Measurements from ENCODE around the gene POU2F3. TPM values are rescaled to one million over a fixed set of nuclear protein-coding genes. Genes with fewer than 3 reads are reported as not detected.
A peak's percentile ranks its signal among the peaks of the same experiment; 100 is the strongest.

Gene POU2F3
- polyA plus RNA-seq, 1 experiment: not detected

DNA sequence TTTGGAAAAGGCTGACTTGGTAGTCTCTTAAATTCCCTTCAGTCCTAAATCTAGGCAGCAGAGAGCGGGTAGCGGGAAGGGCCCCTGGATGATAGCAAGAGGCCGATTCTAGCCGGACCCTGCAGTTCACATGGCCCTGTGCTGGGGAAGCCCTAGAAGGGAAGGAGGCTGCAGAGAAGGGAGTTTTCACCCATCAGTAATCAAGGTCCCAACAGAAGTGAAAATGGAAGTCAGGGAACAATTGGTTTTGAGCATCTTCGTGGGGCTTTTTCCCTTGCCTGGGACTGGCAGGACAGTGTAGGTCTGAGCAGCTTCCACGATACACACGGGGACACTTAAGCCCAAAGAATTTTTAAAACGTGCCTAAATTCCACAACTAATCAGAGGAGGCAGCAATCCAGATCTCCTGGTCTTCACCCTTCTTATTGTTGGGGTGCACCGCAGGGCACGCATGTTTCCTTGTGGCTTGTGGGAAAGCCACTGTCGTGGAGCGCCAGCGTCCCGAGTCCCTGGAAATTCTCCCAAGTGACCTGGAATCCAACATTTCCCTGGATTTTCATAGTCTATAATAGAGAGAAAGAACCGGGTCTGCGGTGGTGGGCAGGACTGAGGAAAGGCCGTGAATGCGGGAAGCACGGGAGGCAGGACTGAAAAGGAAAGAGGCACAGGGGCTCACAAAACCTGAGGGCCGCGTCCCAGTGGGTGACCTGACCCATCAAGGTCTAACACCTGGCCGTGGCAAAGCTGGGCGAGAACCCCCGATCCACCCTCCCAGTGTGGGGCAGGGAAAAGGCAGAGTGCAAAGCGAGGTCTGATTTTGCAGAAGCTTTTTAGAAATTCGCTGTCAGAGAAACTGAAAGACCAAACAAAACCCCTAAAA is 30.0 kb upstream of the POU2F3 start:
- POLR2A ChIA-PET: no interaction called here
- H3K27ac ChIP-seq (ENCODE audit: low read depth, low read length): peak overlapping the region; percentile 95
- TF ChIP-seq, protein P1, sequence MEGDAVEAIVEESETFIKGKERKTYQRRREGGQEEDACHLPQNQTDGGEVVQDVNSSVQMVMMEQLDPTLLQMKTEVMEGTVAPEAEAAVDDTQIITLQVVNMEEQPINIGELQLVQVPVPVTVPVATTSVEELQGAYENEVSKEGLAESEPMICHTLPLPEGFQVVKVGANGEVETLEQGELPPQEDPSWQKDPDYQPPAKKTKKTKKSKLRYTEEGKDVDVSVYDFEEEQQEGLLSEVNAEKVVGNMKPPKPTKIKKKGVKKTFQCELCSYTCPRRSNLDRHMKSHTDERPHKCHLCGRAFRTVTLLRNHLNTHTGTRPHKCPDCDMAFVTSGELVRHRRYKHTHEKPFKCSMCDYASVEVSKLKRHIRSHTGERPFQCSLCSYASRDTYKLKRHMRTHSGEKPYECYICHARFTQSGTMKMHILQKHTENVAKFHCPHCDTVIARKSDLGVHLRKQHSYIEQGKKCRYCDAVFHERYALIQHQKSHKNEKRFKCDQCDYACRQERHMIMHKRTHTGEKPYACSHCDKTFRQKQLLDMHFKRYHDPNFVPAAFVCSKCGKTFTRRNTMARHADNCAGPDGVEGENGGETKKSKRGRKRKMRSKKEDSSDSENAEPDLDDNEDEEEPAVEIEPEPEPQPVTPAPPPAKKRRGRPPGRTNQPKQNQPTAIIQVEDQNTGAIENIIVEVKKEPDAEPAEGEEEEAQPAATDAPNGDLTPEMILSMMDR (IDR thresholded peaks at IDR 0.05; ENCODE audit: low read depth, low read length): no peak
- CTCF ChIA-PET: no interaction called here
- H3K4me3 ChIP-seq (ENCODE audit: low read depth, low read length): peak overlapping the region; percentile 74
- H3K9me3 ChIP-seq (ENCODE audit: control insufficient read depth, insufficient read depth, low read length): no peaks in the 10 kb centered on the region; the same call in 1 of the 2 replicates
- no peaks in the 10 kb centered on the region for H3K27me3 ChIP-seq (ENCODE audit: control insufficient read depth, insufficient read depth, low read length)
- DNase-seq (ENCODE audit: low read depth, low spot score): no peak

DNA sequence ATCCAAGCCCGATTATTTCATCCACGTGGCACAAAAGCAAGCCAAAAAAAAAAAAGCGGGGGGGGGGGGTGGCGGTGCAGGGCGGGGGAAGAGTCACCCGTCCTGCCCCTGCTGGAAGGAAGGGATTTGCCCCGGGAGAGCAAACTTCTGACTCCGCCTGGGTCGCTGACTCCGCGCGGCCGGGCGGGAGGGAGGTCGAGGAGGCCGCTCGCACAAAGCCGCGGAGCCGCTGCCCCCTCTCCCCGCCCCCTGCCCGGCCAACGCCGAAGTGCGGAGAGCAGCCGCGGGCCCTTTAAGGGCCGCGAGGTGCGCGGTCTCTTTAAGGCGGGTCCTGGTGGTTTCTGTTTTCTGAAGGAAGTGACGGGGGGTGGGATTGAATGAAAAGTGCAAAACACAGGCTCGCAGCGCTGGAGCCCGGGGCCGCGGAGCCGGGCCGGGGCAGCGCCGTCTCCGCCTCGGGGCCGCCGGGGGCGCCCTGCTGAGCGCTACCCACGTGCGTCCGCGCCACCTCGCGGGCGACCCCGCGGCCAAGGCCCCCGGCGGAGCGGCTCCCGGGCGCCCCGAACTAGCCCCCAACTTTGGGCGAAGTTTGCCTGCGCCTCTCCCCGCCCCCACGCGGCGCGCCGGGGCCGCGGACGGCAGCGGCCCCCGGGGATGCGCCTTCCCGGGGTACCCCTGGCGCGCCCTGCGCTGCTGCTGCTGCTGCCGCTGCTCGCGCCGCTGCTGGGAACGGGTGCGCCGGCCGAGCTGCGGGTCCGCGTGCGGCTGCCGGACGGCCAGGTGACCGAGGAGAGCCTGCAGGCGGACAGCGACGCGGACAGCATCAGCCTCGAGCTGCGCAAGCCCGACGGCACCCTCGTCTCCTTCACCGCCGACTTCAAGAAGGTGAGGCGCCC is 29.1 kb upstream of the POU2F3 start, which contains the start of gene OAF:
TSS of gene OAF (plus strand) at position 407 of the 896 bp plus-strand sequence. CDS start at position 655, 248 bp downstream.
- Histone ChIP-seq H3K9me3 (ENCODE audit: control insufficient read depth, insufficient read depth, low read length) (no peaks in the 10 kb centered on the region; the same call in 1 of the 2 replicates), H3K27ac (ENCODE audit: low read depth, low read length) (peak within 1 kb of the TSS; percentile 95), H3K4me3 (ENCODE audit: low read depth, low read length) (peak within 1 kb of the TSS; percentile 74), H3K27me3 (ENCODE audit: control insufficient read depth, insufficient read depth, low read length) (no peaks in the 10 kb centered on the region)
- POLR2A ChIA-PET: no interaction called here
- peak; percentile 71 for DNase-seq (ENCODE audit: low read depth, low spot score)
- CTCF ChIA-PET: interaction anchor here (1.2 to 6.5 kb wide), 2 partner anchors 19 to 41 kb away, joined by 3 to 40 read pairs; no protein-coding TSS in a partner anchor
- TF ChIP-seq, protein P1 (IDR thresholded peaks at IDR 0.05; ENCODE audit: low read depth, low read length): no peak

DNA sequence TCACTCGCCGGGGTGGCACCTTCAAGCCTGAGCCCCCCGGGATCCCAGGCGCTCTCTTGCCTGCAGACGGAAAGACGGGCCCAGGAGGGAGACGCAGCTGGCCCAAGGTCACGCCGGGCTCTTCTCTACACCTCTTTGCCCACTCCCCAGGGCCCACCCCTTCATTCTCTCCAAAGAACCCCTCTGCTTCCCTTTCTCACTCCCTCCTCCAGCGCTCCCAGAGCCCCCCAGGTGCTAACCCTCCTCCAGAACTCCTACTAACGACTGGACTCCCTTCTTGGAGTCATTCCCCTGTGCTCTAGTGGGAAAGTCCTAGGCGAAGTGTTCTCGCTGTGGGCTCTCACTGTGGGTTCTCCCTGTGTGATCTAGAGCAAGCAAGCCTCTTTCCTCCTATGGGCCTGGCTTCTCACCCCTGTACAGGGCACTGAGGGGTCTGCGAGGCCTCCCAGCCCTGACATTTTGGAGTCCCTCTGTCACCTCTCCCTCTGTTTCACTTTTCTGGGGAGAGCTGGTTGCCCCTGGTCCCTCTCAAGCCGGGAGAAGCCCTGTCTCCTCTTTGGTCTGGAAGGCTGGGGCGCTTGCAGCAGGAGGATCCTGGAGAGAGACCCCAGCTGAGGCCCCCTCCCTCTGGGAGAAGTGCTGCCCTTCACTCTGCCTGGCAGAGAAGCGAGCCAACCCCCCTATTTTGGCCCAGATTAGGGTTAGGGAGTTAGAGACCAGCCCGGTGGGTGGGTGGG is 28.2 kb upstream of the POU2F3 start:
- DNase-seq (ENCODE audit: low read depth, low spot score): no peak
- Histone ChIP-seq H3K9me3 (ENCODE audit: control insufficient read depth, insufficient read depth, low read length) (no peaks in the 10 kb centered on the region; the same call in 1 of the 2 replicates), H3K27me3 (ENCODE audit: control insufficient read depth, insufficient read depth, low read length) (no peaks in the 10 kb centered on the region), H3K4me3 (ENCODE audit: low read depth, low read length) (peak overlapping the region; percentile 74), H3K27ac (ENCODE audit: low read depth, low read length) (peak overlapping the region; percentile 31)
- ChIA-PET POLR2A (interaction anchor here (1.0 kb wide), 1 partner anchor 33 kb away, joined by 3 read pairs; no protein-coding TSS in a partner anchor), CTCF (interaction anchor here (0.8 to 6.5 kb wide), 5 partner anchors 18 to 91 kb away, joined by 3 to 40 read pairs (median 5); no protein-coding TSS in a partner anchor)
- TF ChIP-seq, protein P1 (IDR thresholded peaks at IDR 0.05; ENCODE audit: low read depth, low read length): no peak

DNA sequence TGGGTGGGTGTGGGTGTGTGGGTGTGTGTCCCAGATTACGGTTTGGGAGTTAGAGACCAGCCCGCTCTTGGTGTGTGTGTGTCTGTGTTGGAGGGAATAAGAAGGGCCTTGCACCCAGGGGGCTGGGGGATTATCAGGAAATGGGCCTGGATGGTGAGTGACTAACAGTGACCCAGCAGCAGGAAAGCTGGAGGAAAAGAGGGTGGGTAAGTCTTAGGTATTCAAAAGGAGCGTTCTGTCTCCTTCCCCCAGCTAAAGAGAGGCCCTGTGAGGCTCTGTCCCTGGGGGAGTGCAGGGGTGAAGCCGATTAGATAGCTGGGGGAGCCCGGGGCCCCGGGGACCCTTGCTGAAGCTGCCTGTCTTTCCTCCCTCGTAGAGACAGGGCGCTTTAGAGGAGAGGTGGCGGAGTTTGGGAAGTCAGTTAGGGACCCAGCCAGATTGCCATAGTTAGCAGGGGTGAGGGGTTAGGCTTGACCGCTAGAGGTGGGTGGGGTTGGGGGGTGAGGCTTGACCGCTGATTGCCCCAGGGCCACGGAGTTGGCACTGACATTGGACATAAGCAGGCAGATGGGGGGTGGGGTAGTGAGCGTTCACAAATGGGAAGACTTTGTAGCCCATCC is 27.6 kb upstream of the POU2F3 start:
- Histone ChIP-seq H3K27ac (ENCODE audit: low read depth, low read length) (no peak overlapping the region), H3K27me3 (ENCODE audit: control insufficient read depth, insufficient read depth, low read length) (no peaks in the 10 kb centered on the region), H3K9me3 (ENCODE audit: control insufficient read depth, insufficient read depth, low read length) (no peaks in the 10 kb centered on the region; the same call in 1 of the 2 replicates), H3K4me3 (ENCODE audit: low read depth, low read length) (peak overlapping the region; percentile 74)
- no peak for DNase-seq (ENCODE audit: low read depth, low spot score)
- TF ChIP-seq, protein P1 (IDR thresholded peaks at IDR 0.05; ENCODE audit: low read depth, low read length): no peak
- POLR2A ChIA-PET: interaction anchor here (0.5 to 1.0 kb wide), 2 partner anchors 33 to 541 kb away, joined by 3 to 4 read pairs; no protein-coding TSS in a partner anchor
- CTCF ChIA-PET: interaction anchor here (0.8 to 6.5 kb wide), 6 partner anchors 17 to 91 kb away, joined by 3 to 40 read pairs (median 4); no protein-coding TSS in a partner anchor
